DMS153 treated with DMSO at 0.1 percent for 48 hours (cell line): ENCODE measurements around the gene CDK16.

ENCODE experiments used
- DNase-seq: peaks from one replicate; lab custom pipeline; 2025; ENCODE audit not compliant: unreplicated experiment; lab: John Stamatoyannopoulos, UW

Gene CDK16

DNA sequence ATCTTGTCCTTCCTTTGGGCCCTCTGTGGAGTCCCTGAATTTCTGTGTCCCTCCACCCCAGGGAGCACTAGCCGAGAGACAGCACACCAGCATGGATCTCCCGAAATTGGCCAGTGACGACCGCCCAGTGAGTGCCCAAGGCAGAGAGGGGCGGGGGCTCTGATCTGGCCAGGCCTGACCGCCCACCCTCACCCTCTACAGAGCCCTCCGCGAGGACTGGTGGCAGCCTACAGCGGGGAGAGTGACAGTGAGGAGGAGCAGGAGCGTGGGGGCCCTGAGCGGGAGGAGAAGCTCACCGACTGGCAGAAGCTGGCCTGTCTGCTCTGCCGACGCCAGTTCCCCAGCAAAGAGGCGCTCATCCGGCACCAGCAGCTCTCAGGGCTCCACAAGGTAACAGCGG is 33.2 kb upstream of the CDK16 start:
- no peak for DNase-seq

DNA sequence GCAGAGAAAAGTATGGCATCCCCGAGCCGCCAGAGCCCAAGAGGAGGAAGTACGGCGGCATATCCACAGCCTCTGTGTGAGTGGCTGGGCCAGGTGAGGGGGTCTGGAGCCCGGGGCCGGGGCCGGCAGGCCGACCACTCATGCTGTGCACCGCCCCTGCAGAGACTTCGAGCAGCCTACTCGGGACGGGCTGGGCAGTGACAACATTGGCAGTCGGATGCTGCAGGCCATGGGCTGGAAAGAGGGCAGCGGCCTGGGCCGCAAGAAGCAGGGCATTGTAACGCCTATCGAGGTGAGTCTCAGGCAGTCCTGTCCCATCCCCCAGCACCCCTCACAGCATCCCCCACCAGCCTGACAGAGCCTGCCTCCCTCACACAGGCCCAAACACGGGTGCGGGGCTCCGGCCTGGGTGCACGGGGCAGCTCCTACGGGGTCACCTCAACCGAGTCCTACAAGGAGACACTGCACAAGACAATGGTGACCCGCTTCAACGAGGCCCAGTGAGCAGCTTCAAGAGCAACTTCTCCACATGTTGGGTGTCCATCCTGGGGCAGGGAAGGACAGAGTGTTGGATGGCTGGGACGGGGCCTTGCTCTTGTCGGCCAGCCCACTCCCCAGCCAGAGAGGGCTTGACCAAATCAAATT is 32.3 kb upstream of the CDK16 start:
- no peak for DNase-seq

DNA sequence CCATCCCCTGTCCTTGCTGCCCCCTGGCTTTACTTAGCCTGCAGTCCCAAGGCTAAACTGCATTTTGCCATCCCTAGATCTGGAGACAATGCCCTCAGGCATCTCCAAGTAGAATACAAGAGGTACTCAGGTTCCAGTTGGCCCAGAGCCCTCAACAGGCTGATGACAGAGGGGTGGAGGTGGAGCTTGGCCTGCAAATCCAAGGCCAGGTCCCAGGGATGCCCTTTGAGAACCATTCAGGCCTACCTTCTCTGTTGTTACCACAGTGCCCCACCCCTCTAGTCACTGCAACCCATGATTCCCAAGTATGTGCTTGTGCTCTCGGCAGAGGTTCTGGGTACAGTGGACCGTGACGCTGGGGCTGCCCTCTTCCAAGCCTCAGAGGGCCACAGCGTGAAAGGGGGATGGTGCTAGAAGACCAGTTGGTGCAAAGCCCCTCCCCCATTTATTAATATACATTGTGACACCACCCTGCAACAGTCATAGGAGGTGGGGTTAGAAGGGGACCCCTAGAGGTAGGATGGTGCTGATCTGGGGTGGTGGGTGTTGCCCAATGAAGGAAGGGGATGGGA is 31.3 kb upstream of the CDK16 start:
- no peak for DNase-seq

DNA sequence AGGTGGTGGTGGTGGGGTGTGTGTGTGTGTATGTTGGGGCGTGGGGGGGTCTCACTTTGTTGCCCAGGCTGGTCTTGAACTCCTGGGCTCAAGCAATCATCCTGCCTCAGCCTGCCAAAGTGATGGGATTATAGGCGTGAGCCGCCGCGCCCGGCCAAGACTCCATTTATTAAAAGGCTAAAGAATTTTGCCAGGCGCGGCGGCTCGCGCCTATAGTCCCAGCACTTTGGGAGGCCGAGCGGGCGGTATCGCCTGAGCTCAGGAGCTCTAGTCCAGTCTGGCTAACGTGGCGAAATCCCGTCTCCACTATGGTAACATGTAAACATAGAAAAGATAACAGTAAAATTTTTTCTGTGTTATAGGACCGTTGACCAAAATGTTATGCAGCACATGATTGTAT is 28.6 kb upstream of the CDK16 start:
- no peak for DNase-seq

DNA sequence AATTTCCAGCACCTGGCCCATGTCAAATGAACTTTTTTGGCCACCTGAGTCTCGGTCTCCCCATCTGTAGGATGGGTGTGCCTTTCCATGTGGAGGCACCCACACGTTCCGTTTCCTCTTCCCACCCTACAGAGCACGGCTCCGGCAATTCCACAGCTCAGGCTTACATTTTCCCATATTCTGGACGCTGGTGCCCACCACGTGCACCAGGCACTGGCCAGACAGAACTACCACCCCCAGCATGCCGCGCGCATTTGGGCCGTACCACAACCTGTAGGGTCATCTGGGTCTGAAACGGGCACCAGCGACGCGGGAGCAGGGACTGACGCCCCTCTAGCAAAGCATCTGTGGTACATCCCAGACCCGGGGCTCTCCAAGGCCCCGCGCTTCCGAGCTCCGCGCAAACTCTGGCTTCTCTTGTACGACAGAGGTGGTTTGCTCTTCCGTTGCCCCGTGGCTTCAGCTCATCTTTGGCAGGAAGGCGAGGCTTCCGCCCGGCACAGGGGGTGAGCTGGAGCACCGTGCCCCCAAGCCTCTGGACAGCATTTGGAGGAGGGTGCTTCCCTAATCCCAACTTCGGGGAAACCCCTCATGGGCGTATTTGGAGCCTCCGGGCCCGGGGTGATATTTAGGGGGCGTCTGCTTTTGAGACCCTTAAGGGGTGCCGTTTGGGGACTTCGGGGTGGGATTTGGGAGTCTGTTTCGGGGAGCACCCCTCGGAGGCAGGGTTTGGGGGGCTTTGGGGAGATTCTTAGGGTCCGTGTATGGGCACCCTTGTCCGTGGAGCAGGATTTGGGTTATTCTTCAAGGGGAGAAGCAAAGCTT is 27.8 kb upstream of the CDK16 start:
- peak; percentile 66 for DNase-seq

DNA sequence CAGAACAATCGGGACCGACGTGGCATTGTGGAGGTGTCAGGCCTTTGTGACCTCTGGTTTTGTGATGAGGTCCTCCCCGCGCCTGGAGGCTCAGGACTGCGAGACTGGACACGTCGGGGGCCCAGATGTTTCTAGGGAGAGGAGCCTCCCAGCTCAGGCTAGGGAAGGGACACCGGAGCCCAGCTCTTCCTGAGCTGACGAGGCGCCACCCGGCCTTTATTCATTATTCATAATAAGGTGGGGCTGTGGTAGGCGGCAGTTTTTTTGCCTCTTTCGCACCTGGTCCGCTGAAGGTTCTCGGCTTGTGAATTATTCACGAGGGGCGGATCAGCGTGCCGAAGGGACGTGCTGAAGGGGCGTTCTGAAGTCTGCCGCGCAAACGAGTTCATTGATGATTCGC is 27.1 kb upstream of the CDK16 start:
- DNase-seq = no peak

DNA sequence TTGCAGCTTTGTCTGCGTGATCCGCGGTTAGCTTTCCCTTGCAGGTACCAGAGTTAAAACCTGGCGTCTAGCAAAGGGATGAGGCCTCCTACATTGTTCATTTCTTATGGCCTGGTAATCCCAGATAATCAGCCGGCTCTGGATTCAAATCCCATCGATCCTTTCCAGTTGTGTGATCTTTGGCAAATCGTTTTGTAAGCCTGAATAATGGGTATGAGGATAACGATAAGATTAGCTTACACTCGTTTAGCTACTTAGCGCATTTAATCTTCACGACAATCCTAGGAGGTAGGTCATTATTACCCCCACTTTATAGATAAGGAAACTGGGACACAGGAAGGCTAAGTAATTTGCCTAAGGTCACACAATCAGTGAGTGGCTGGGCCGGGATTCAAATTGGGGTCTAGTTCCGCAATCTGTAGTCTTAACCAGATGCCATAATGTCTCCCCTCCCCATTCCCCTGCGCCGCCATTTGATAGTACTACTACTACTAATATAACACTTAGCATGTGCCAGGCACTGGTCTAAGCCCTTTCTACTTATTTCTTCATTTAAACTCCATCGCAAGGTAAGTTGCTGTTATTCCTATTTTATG is 26.6 kb upstream of the CDK16 start:
- DNase-seq = no peak

DNA sequence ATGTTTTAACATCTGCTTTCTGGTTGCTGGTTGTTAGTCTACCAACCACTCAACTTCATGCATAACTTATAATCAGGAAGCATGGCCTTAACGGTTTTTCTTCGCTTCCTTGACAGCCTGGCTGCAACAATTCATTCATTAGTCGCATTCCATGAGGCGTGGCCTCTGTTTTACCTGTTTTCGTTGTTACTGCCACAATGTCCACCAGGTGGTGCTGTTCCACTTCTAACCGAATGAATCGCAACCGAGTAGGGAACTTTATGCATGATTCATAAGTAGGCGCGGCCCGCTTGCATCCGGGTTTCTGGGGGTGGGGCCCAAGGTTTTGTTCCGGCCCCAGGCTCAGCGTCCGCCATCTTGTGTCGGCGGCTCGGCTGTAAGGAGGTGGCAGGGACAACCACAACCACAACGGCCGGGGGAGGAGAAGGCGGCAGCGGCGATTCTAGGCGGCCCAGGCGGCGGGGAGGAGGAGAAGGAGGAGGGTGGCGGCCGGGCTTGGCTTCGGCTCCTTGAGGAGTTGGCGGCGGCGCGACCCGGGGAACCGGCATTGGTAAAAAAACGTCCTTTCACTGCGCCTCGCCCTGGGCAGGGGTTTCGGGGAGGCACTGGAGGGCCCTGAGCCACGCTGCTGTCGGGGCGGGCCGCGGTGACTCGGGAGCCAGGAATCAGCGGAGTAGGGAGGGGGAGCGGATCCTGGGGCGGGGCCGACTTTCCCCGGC is 24.8 kb upstream of the CDK16 start, which contains the start of gene UBA1:
Gene UBA1, plus strand, starts transcription at position 355 of the 719 bp plus-strand sequence. CDS start 4,974 bp downstream, outside the sequence.
- DNase-seq = peak; percentile 70

DNA sequence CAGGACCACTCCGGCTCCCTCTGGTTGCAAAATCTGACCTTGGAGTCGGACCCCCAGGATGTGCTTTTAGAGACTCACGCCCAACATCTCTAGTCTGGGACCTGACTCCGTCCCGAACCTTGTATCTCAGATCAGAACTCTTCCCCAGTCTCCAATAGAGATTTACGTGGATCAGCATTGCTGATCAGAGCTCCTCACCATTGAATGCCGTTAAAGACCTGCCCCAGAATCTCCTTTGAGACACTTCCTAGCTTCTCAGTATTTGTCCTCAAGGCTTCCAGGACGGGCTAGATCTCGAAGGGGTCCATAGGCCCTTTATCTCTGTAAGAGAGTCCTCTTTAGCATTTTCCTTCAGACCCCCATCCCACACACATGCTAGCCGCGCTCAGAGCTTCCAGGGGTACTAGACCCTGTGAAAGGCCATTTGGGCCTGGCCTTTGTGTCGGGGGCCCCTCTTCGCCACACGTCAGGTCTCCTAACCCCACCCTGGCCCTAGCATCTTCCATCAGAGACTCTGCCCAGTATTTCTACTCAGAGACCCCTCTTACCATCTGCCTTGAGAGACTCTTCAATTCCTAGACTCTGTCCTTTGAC is 24.2 kb upstream of the CDK16 start:
- no peak for DNase-seq

DNA sequence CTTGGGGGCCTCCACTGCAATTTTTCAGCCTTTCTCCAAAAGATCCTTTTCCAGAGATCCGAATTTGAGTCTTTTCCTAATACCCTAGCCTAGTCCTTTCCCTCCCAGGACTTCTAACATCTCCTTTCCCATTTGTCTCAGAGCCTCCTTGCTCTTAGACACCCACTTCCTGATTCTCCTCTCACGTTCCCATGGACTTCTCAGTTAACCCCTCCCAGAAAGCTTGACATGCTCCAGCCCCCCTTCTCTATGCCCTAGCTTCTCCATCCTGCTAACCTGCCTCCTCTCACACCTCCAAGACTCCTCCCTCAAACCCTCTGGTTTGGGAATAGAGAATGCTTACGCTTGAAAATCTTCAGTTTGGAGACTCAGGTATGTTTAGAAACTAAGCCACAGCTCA is 22.4 kb upstream of the CDK16 start:
- no peak for DNase-seq

DNA sequence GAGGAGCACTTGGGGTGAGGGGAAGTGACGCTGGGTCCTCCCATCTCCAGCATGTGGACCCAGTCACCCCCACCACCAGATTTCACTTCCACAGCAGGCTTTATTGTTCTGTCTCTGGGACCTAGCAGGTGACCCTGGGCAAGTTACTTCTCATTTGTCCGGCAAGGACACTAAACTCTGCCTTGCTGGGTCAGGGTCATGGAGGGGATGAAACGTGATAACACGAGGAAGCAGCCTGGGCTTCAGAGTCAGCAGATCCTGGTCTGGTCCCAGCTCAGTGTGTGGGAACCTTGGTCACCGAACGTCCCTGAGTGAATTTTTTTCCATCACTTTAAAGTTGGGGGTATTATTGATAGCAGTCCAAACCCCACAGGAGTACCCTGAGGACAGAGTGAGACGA is 21.0 kb upstream of the CDK16 start:
- no peak for DNase-seq

DNA sequence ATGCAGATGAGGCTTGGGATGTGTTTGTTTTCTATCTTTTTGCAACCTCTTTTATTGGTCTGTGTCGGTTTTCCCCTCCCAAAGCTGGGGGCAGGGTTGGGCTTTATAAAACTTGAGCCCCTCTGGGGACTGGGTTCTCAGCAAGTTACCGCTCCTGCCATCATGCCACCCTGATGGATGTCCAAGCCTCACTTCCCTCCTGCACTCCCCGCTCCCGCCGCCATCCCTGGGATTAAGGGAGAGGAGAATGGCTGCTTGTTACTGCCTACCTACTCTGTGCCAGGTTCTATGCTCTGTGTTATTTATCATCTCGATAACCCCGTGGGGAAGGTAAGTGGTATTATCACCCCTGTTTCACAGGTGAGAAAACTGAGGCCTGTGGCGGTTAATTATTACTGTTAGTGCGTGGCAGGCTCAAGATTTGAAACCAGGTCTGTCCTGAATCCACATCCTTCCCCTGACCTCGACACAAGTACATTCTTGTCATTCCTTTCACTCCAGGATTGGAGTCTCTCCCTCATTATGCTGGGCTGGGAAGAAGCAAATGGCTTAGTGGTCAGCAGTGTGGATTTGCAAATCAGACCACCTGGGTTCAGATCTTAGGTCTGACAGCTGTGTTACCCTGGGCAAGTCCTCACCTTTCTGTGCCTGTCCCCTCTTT is 20.3 kb upstream of the CDK16 start:
- no peak for DNase-seq

DNA sequence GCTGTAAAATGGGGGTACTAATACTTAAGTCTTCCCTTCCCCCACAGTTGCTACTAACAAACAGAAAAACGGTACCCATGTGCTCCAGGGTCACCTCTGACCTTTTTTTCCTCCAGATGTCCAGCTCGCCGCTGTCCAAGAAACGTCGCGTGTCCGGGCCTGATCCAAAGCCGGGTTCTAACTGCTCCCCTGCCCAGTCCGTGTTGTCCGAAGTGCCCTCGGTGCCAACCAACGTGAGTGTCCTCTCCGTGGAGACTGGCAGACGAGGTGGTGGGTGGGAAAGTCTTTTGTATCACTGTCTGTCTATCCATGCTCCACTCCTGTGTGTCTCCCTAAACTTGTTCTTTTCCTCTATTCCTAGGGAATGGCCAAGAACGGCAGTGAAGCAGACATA is 19.8 kb upstream of the CDK16 start:
- no peak for DNase-seq

DNA sequence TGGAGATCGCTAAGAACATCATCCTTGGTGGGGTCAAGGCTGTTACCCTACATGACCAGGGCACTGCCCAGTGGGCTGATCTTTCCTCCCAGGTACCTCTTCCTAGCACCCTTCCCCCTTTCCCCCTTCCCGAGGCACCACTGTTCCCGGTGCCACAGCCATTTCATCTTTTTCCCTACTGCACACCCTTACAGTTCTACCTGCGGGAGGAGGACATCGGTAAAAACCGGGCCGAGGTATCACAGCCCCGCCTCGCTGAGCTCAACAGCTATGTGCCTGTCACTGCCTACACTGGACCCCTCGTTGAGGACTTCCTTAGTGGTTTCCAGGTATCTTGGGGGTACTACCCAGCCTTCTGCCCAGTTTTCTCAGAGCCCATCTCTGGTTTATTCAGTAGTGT is 19.2 kb upstream of the CDK16 start:
- no peak for DNase-seq

DNA sequence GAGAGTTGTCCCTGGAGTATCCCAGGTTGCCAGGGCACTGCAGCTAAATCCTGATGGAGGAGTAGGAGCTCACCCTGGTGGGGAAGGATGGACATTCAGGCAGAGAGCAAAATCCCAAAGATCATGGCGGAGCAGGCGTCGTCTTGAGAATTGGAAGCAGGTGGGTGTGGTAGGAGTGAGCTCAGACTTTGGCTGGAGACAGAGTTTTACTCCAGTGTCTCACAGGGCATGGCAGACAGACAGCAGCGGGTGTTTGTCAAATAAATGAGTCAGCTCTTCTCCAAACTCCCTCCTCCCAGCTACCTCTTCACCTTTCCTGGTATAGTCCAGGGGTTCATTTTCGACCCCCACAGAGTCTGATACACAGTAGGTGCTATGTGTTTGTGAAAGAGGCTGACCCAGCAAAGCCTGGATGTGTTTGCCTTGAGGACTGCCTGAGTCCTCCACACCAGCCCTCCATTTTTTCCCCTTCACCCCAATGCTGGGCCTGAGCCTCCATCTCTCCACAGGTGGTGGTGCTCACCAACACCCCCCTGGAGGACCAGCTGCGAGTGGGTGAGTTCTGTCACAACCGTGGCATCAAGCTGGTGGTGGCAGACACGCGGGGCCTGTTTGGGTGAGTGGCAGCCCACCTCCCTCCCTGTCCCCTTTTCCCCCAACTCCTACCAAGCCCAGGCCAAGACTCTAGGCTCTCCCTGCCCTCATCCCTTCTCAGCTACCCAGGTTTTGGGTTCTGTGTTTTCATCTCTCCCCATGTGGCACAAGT is 17.9 kb upstream of the CDK16 start:
- DNase-seq = no peak

DNA sequence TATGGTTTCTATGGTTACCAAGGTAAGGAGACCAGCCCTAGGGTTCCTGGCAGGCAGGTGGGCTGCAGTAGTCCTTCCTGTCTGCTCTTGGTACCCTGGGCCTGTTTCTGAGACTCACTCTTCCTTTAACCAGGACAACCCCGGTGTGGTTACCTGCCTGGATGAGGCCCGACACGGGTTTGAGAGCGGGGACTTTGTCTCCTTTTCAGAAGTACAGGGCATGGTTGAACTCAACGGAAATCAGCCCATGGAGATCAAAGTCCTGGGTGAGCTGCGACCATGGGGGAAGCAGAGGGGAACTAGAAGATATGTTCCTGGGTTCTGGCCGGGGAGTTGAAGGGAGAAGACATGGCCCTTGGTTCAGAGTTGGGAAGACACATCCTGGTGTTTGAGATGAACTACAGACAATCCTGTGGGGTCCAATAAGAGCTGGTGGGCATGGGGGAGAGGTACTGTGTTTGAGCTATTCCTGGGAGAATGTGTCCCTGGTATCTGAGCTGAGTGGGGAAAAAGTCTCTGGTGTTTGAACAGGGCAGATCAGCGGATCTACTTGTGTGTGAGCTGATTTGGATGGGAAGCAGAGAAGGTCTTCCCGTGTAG is 17.0 kb upstream of the CDK16 start:
- no peak for DNase-seq

DNA sequence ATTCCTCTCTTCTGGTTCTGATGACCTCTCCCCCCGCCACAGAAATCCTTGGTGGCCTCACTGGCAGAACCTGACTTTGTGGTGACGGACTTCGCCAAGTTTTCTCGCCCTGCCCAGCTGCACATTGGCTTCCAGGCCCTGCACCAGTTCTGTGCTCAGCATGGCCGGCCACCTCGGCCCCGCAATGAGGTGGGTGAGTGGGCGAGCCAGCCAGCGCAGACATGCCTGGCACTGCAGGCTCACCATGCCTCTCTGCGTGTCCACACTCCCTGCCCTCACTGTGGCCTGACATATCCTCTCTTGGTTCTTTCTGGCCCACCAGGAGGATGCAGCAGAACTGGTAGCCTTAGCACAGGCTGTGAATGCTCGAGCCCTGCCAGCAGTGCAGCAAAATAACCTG is 16.2 kb upstream of the CDK16 start:
- DNase-seq = no peak

DNA sequence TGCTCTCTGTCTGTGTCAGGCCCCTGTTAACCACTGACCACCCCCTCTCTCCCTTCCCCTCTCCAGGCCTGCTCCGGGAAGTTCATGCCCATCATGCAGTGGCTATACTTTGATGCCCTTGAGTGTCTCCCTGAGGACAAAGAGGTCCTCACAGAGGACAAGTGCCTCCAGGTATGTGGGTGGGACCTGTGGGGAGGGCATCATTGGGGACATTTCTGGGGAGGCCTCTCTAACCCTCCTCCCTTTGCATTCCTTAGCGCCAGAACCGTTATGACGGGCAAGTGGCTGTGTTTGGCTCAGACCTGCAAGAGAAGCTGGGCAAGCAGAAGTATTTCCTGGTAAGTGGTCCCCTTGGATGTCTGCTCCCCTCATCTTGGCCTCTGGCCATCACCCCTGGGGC is 15.6 kb upstream of the CDK16 start:
- DNase-seq = no peak

DNA sequence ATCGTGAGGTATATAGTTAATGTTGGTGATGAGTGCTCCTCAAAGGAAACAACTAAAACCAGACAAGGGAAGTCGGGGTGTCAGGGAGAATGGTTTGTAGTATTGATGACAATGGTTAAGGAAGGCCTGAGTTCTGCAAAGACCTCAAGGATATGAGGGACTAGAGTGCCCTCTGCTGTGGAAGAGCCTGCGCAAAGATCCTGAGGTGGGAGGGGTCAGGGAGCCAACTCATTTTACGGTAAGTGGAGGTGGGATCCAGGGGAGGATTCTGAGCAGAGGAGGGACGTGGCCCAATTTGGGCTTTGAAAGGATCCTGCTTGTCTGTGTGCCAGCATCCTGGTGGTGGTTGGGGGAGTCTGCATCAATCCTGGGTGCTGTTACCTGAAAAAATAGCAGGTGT is 13.5 kb upstream of the CDK16 start:
- no peak for DNase-seq
